KMS-11 (cell line): ENCODE results near the gene PHACTR3.

Experiments
- H2AFZ ChIP-seq: fragments of 200-600 bp; sonication (generic); 2 replicates; pipeline ENCODE4 v1.6.1; 2016; ENCODE audit warnings: antibody characterized with exemption, mixed run types, low read depth
- H3K27ac ChIP-seq: fragments of 200-600 bp; sonication (generic); 2 replicates; pipeline ENCODE4 v1.6.1; 2016; ENCODE audit warnings: mild to moderate bottlenecking, mixed run types
- H3K27me3 ChIP-seq: fragments of 200-600 bp; sonication (generic); 2 replicates; pipeline ENCODE4 v1.6.1; 2017; ENCODE audit warnings: mild to moderate bottlenecking, low read depth, mixed run types, moderate library complexity; ENCODE audit not compliant: insufficient read depth
- H3K36me3 ChIP-seq: fragments of 200-600 bp; sonication (generic); 2 replicates; pipeline ENCODE4 v1.6.1; 2017; ENCODE audit warnings: mild to moderate bottlenecking, mixed run types; ENCODE audit not compliant: insufficient read depth
- H3K4me1 ChIP-seq: fragments of 200-600 bp; sonication (generic); 2 replicates; pipeline ENCODE4 v1.6.1; 2016; ENCODE audit warnings: mild to moderate bottlenecking, low read depth, mixed run types; ENCODE audit not compliant: poor library complexity, severe bottlenecking
- H3K4me2 ChIP-seq: fragments of 200-600 bp; sonication (generic); 2 replicates; pipeline ENCODE4 v1.7.0; 2016; ENCODE audit warnings: mild to moderate bottlenecking, mixed run types
- H3K4me3 ChIP-seq: fragments of 200-600 bp; sonication (generic); IDR thresholded peaks from 2 replicates; pipeline ENCODE4 v1.6.1; 2017; ENCODE audit warnings: low read depth, low read length, mixed read lengths; ENCODE audit not compliant: insufficient read depth
- H3K79me2 ChIP-seq: fragments of 200-600 bp; sonication (generic); 2 replicates; pipeline ENCODE4 v1.6.1; 2016; ENCODE audit warnings: low read depth, mixed run types; ENCODE audit not compliant: insufficient read depth
- H3K9ac ChIP-seq: fragments of 200-600 bp; sonication (generic); 2 replicates; pipeline ENCODE4 v1.6.1; 2016; ENCODE audit warnings: mild to moderate bottlenecking, mixed run types
- H4K20me1 ChIP-seq: fragments of 200-600 bp; sonication (generic); 2 replicates; pipeline ENCODE4 v1.6.1; 2016; ENCODE audit warnings: mild to moderate bottlenecking, mixed run types; ENCODE audit not compliant: insufficient read depth
- TF ChIP-seq, protein P1 (sequence below): fragments of 200-600 bp; sonication (generic); conservative IDR thresholded peaks from 2 replicates; pipeline ENCODE4 v1.6.1; 2017; ENCODE audit warnings: low read depth, mild to moderate bottlenecking, antibody characterized with exemption, low read length, moderate library complexity, mixed read lengths

The PHACTR3 gene

DNA sequence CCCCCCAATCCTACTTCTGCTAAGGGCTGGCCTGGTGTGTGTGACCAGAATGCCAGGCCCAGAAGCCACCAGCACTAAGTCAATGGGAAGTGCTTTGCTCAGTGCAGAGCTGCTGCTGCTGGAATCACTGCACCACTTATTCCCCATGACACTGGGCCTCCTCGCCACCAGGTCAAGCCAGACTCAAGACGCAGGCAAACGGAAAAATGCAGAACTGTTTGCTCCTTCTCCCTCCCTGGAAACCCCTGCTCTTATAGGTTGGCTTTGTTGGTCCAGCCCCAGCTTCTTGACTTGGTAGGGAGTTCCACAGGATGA lies 121.9 kb downstream of the PHACTR3 start:
- Histone ChIP-seq H3K9ac (no peak overlapping the region), H3K4me1 (no peaks in the 10 kb centered on the region)

DNA sequence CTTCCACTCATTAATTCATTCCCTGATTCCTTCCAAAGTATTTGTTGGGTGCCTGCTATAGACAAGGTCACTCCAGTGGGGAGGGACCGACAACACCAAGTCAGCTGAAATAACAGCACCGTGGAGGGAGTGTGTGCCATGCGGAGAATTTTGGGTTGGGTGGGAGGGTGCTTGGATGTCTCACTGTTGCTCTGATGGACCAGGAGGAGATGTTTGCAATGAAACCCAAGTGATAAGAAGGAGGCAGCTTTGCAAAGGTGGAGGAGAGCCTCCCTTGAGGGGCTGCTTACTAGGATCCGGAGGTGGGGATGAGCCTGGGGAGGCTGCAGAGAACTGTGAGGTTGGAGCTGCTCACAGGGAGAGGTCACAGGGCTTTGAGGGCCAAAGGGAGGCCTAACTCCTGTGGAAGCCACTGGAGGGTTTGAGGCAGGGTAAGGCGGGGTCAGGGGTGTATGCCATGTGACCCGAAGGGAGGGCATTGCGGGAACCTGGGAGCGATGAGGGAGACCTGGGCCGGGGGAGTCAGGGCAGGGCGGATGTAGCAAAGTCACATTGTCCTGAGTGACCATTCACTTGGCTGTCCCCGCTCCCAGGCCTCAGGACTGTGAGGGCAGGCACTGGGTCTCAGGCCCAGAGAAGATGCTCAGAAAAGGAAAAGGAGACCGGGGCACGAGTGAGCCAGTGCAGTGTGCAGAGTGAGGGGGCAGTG lies 124.5 kb downstream of the PHACTR3 start:
- Histone ChIP-seq H3K79me2 (no peaks in the 10 kb centered on the region), H3K4me3 (no peak overlapping the region)

More for the DNA sequence above, 121.9 kb downstream of the PHACTR3 start:
- Histone ChIP-seq H3K36me3 (no peaks in the 10 kb centered on the region), H3K27ac (no peak overlapping the region), H3K4me2 (no peak overlapping the region), H3K4me3 (no peak overlapping the region), H3K79me2 (no peaks in the 10 kb centered on the region), H3K27me3 (no peaks in the 10 kb centered on the region), H4K20me1 (no peaks in the 10 kb centered on the region), H2AFZ (no peak overlapping the region)
- TF ChIP-seq, protein P1, sequence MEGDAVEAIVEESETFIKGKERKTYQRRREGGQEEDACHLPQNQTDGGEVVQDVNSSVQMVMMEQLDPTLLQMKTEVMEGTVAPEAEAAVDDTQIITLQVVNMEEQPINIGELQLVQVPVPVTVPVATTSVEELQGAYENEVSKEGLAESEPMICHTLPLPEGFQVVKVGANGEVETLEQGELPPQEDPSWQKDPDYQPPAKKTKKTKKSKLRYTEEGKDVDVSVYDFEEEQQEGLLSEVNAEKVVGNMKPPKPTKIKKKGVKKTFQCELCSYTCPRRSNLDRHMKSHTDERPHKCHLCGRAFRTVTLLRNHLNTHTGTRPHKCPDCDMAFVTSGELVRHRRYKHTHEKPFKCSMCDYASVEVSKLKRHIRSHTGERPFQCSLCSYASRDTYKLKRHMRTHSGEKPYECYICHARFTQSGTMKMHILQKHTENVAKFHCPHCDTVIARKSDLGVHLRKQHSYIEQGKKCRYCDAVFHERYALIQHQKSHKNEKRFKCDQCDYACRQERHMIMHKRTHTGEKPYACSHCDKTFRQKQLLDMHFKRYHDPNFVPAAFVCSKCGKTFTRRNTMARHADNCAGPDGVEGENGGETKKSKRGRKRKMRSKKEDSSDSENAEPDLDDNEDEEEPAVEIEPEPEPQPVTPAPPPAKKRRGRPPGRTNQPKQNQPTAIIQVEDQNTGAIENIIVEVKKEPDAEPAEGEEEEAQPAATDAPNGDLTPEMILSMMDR: no peak

DNA sequence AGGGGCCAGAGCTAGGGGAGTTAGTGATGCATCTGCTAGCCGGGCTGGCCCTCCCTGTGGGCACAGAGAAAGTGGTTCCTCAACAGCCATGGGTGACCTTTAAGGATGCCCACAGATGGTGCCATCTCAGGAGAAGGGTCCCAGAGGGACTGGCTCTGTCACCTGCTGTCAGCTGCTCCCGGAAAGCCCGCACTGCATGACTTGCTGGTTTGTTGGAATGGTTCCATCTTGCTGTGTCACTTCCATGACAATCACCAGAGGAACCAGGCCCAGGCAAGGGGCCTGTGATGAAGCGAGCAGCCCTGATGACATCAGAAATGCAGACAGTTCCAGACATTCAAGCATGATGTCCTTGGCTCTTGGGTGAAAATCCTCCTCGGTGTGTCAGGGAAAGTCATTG lies 125.2 kb downstream of the PHACTR3 start:
- H3K9ac ChIP-seq: no peak overlapping the region
- TF ChIP-seq, protein P1: no peak
- no peaks in the 10 kb centered on the region for H3K4me1 ChIP-seq
- no peak overlapping the region for H3K4me2 ChIP-seq
- no peak overlapping the region for H3K27ac ChIP-seq
- no peaks in the 10 kb centered on the region for H3K36me3 ChIP-seq
- no peak overlapping the region for H3K4me3 ChIP-seq
- no peaks in the 10 kb centered on the region for H4K20me1 ChIP-seq
- H2AFZ ChIP-seq: no peak overlapping the region
- H3K27me3 ChIP-seq: no peaks in the 10 kb centered on the region
- no peaks in the 10 kb centered on the region for H3K79me2 ChIP-seq

More for the DNA sequence above, 124.5 kb downstream of the PHACTR3 start:
- Histone ChIP-seq H2AFZ (no peak overlapping the region), H3K9ac (no peak overlapping the region), H3K4me1 (no peaks in the 10 kb centered on the region), H3K27ac (no peak overlapping the region), H4K20me1 (no peaks in the 10 kb centered on the region), H3K4me2 (no peak overlapping the region), H3K36me3 (no peaks in the 10 kb centered on the region), H3K27me3 (no peaks in the 10 kb centered on the region)
- TF ChIP-seq, protein P1: no peak

DNA sequence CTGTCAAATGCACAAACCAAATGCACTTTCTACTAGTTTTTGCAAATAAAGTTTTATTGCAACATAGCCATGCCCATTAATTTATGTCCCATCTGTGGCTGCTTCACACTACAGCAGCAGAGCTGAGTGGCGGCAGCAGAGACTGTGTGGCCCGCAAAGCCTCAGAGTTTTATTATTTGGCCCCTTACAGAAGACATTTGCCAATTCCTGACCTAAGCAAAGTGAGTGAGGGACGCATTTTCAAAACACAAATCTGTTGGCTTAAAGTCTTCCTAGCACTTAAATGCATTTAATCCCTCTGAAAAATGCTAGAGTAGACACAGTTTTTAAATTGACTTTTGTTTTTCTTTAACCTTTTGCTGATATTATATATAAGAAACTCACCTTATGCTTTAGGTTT lies 126.4 kb downstream of the PHACTR3 start:
- Histone ChIP-seq H3K4me1 (no peaks in the 10 kb centered on the region), H3K27me3 (no peaks in the 10 kb centered on the region)

More for the DNA sequence above, 126.4 kb downstream of the PHACTR3 start:
- H3K9ac ChIP-seq: no peak overlapping the region
- no peaks in the 10 kb centered on the region for H3K36me3 ChIP-seq
- H4K20me1 ChIP-seq: no peaks in the 10 kb centered on the region
- H3K4me2 ChIP-seq: no peak overlapping the region
- no peak overlapping the region for H3K4me3 ChIP-seq
- no peak overlapping the region for H3K27ac ChIP-seq
- no peak overlapping the region for H2AFZ ChIP-seq
- no peaks in the 10 kb centered on the region for H3K79me2 ChIP-seq
- TF ChIP-seq, protein P1: no peak
